ENCODE measurements around the gene OGDH. TPM values are rescaled to one million over a fixed set of nuclear protein-coding genes. Genes with fewer than 3 reads are reported as not detected.

OGDH gene
- total and polyA plus RNA-seq, 2 of the 13 experiments (the other 11 are each of a cell fraction or from before 2014, with no cell fraction given), result 17.4 to 25.4 TPM

- TF ChIP-seq AGO1 (IDR thresholded peaks at IDR 0.05; ENCODE audit: low read depth, low read length, poor library complexity, severe bottlenecking) (peak; percentile 91), ZBTB3 (CRISPR knock-in tag; IDR thresholded peaks at IDR 0.05; ENCODE audit: borderline replicate concordance, low read depth) (peak; percentile 66; the same call in 1 of the 2 replicates), ZBTB7A (CRISPR knock-in tag; IDR thresholded peaks at IDR 0.05) (peak; percentile 85), POLR2AphosphoS5 (IDR thresholded peaks at IDR 0.05; ENCODE audit: low read depth, low read length) (peak; percentile 89), ZBTB10 (CRISPR knock-in tag; IDR thresholded peaks at IDR 0.05; ENCODE audit: borderline replicate concordance) (peak; percentile 85), ATM (IDR thresholded peaks at IDR 0.05; ENCODE audit: borderline replicate concordance) (no peak), TRIM24 (CRISPR knock-in tag; IDR thresholded peaks at IDR 0.05) (no peak), PRPF4 (IDR thresholded peaks at IDR 0.05; ENCODE audit: low read depth, low read length, poor library complexity, severe bottlenecking) (no peak), TFAP4 (IDR thresholded peaks at IDR 0.05; ENCODE audit: borderline replicate concordance, low read depth) (no peak; the same call in 1 of the 2 replicates), MZF1 (CRISPR knock-in tag; IDR thresholded peaks at IDR 0.05; ENCODE audit: borderline replicate concordance) (no peak), SALL1 (CRISPR knock-in tag; IDR thresholded peaks at IDR 0.05) (peak; percentile 94), RARA (CRISPR knock-in tag; IDR thresholded peaks at IDR 0.05) (peak; percentile 53), ZNF788 (CRISPR knock-in tag; IDR thresholded peaks at IDR 0.05; ENCODE audit: borderline replicate concordance) (peak; percentile 63; the same call in 1 of the 2 replicates), LCORL (IDR thresholded peaks at IDR 0.05) (no peak), LCORL (CRISPR knock-in tag; IDR thresholded peaks at IDR 0.05) (no peak)
- TF ChIP-seq, protein P1, sequence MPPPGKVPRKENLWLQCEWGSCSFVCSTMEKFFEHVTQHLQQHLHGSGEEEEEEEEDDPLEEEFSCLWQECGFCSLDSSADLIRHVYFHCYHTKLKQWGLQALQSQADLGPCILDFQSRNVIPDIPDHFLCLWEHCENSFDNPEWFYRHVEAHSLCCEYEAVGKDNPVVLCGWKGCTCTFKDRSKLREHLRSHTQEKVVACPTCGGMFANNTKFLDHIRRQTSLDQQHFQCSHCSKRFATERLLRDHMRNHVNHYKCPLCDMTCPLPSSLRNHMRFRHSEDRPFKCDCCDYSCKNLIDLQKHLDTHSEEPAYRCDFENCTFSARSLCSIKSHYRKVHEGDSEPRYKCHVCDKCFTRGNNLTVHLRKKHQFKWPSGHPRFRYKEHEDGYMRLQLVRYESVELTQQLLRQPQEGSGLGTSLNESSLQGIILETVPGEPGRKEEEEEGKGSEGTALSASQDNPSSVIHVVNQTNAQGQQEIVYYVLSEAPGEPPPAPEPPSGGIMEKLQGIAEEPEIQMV (CRISPR knock-in tag; IDR thresholded peaks at IDR 0.05; ENCODE audit: low read depth), result peak; percentile 99
- TF ChIP-seq, protein P2, sequence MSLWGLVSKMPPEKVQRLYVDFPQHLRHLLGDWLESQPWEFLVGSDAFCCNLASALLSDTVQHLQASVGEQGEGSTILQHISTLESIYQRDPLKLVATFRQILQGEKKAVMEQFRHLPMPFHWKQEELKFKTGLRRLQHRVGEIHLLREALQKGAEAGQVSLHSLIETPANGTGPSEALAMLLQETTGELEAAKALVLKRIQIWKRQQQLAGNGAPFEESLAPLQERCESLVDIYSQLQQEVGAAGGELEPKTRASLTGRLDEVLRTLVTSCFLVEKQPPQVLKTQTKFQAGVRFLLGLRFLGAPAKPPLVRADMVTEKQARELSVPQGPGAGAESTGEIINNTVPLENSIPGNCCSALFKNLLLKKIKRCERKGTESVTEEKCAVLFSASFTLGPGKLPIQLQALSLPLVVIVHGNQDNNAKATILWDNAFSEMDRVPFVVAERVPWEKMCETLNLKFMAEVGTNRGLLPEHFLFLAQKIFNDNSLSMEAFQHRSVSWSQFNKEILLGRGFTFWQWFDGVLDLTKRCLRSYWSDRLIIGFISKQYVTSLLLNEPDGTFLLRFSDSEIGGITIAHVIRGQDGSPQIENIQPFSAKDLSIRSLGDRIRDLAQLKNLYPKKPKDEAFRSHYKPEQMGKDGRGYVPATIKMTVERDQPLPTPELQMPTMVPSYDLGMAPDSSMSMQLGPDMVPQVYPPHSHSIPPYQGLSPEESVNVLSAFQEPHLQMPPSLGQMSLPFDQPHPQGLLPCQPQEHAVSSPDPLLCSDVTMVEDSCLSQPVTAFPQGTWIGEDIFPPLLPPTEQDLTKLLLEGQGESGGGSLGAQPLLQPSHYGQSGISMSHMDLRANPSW (CRISPR knock-in tag; IDR thresholded peaks at IDR 0.05; ENCODE audit: borderline replicate concordance), result no peak; the same call in 1 of the 2 replicates
- TF ChIP-seq, protein P3, sequence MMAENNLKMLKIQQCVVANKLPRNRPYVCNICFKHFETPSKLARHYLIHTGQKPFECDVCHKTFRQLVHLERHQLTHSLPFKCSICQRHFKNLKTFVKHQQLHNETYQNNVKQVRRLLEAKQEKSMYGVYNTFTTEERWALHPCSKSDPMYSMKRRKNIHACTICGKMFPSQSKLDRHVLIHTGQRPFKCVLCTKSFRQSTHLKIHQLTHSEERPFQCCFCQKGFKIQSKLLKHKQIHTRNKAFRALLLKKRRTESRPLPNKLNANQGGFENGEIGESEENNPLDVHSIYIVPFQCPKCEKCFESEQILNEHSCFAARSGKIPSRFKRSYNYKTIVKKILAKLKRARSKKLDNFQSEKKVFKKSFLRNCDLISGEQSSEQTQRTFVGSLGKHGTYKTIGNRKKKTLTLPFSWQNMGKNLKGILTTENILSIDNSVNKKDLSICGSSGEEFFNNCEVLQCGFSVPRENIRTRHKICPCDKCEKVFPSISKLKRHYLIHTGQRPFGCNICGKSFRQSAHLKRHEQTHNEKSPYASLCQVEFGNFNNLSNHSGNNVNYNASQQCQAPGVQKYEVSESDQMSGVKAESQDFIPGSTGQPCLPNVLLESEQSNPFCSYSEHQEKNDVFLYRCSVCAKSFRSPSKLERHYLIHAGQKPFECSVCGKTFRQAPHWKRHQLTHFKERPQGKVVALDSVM (CRISPR knock-in tag; IDR thresholded peaks at IDR 0.05), result peak; percentile 52; the same call in 1 of the 2 replicates
Observed at GRCh38 chr7:44573464-44574286, 32.8 kb upstream of the OGDH start, which contains the start of gene DDX56 (continued).
